ENCODE results near the gene CHN1.

The CHN1 gene

DNA sequence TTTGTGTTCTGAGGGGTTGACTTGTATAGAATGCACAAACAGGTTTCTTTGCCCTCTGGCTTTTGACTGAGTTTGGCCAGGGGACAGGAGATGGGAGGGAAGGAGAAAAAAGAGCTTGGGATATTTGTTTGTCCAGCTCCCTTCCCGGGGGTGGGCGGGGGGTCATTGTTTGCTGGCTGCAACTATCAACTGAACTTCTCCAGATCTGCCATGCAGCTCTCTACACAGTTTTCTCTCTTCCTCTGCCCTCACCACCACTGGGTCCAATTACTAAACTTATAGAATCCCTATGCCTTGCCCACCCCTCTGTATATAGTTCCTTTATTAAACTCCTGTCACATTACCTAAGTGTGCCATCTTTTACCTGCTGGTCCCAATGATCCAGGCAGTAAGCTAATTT lies 32.8 kb upstream of the CHN1 start:
- TF ChIP-seq, protein P1, sequence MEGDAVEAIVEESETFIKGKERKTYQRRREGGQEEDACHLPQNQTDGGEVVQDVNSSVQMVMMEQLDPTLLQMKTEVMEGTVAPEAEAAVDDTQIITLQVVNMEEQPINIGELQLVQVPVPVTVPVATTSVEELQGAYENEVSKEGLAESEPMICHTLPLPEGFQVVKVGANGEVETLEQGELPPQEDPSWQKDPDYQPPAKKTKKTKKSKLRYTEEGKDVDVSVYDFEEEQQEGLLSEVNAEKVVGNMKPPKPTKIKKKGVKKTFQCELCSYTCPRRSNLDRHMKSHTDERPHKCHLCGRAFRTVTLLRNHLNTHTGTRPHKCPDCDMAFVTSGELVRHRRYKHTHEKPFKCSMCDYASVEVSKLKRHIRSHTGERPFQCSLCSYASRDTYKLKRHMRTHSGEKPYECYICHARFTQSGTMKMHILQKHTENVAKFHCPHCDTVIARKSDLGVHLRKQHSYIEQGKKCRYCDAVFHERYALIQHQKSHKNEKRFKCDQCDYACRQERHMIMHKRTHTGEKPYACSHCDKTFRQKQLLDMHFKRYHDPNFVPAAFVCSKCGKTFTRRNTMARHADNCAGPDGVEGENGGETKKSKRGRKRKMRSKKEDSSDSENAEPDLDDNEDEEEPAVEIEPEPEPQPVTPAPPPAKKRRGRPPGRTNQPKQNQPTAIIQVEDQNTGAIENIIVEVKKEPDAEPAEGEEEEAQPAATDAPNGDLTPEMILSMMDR (IDR thresholded peaks at IDR 0.05; ENCODE audit: low read depth, low read length), result no peak
- H3K4me3 ChIP-seq (ENCODE audit: low read depth, low read length), result no peak overlapping the region
- no peak for DNase-seq (ENCODE audit: low read depth, low spot score)
- in situ Hi-C loops (cut with HindIII; ENCODE audit: low sequenced_read_pairs), result no loop called here

DNA sequence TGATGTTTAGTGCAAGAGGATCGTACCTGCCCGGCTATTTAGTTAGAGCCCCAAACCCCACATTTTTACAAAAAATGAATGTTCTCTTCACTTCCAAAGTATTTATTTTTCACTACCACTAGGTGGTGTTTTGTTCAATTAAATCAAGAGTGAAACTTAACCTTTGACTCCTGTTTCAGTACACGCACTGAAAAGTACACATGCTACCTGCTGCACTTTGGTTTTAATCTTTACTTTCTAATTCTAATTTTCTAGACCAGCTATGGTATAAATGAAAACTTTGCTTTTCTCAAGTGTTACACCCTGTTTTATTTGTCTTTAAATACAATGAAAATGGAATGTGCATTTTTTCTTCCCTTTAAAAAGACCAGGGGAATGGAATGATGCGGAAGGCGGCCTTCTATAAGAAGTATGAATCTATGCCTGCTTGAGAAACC lies 31.4 kb upstream of the CHN1 start:
- no peak overlapping the region for H3K4me3 ChIP-seq (ENCODE audit: low read depth, low read length)
- DNase-seq (ENCODE audit: low read depth, low spot score), result peak; percentile 35
- TF ChIP-seq, protein P1 (IDR thresholded peaks at IDR 0.05; ENCODE audit: low read depth, low read length), result peak; percentile 37
- in situ Hi-C loops (cut with HindIII; ENCODE audit: low sequenced_read_pairs), result no loop called here

DNA sequence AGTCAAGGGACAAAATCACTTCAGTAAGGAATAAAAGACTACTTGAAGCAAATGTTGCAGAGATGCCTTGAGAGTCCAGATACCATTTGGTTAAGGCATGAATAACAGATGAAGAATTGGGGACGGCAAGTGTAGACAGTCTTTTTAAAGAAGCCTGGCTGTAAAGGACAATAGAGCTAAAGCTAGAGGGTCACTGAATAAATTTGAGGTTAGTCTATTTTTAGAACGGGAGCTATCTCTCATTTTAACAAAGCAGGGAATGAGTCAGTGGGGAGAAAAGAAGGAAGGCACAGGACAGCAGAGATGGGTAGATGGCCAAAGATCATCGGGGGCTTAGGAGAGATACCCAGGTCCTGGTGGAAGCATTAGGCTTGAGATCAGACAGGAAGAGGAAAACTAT lies 30.6 kb upstream of the CHN1 start:
- no peak for DNase-seq (ENCODE audit: low read depth, low spot score)
- in situ Hi-C loops (cut with HindIII; ENCODE audit: low sequenced_read_pairs), result no loop called here
- H3K4me3 ChIP-seq (ENCODE audit: low read depth, low read length), result no peak overlapping the region
- TF ChIP-seq, protein P1 (IDR thresholded peaks at IDR 0.05; ENCODE audit: low read depth, low read length), result no peak

DNA sequence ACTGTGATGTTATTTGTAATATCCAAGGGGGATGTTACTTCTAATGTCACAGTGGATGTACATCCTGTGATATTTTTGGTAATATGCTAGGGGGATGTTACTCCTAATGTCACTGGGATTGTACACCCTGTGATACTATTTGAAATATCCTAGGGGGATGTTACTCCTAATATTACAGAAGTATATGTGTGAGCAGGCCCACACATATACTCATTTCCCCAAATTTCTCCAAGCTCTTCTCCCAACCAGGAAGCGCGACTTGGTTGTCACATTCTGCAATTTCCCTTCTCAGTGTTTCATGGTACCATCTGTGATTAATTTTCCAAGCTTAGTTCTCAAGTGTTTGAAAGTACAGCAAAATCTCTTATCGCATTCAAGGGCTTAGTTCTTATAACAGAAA lies 29.5 kb upstream of the CHN1 start:
- no peak for DNase-seq (ENCODE audit: low read depth, low spot score)
- in situ Hi-C loops (cut with HindIII; ENCODE audit: low sequenced_read_pairs), result no loop called here
- H3K4me3 ChIP-seq (ENCODE audit: low read depth, low read length), result no peak overlapping the region
- TF ChIP-seq, protein P1 (IDR thresholded peaks at IDR 0.05; ENCODE audit: low read depth, low read length), result no peak

DNA sequence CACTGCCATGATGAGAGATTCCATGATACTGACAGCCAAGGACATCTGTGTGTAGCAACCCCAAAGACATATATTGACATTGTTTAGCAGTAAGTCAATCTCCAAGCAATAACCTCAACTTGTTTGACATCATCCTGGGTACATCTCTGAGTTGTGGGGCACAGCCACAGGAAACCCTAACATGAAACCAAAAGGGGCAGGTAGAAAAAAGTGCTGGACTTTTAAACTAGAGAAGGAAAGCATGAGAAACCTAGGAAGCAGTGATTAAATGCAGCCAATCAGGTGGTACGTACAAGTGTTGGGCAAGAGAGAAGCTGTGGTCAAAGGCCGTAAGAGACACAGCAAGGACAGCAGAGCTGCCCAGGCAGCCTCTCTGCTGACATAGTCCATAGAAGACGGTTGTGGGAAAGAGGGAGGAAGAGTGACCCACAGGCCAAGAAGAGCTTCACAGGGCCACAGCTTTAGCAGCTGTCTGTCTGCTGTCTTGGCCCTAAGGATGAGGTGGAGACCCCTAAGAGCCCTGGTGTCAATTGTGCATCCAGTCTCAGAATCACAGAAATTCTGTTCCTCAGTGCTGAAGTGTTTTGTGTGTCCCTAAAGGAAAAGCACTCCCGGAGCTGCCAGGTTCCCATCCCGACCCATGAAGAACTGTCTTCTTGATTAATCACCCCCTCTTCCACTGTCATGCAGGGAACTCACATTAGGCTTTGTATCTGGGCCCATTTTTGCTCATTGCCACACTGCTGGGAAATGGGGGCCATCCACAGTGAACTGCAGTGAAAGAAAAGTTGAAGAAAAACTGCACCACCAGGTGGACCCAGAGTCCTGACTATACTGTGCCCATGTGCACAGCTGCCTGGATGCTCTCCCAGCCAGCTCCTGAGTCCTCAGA lies 25.4 kb upstream of the CHN1 start:
- TF ChIP-seq, protein P1 (IDR thresholded peaks at IDR 0.05; ENCODE audit: low read depth, low read length), result peak; percentile 53
- peak; percentile 62 for DNase-seq (ENCODE audit: low read depth, low spot score)
- in situ Hi-C loops (cut with HindIII; ENCODE audit: low sequenced_read_pairs), result no loop called here
- no peak overlapping the region for H3K4me3 ChIP-seq (ENCODE audit: low read depth, low read length)

DNA sequence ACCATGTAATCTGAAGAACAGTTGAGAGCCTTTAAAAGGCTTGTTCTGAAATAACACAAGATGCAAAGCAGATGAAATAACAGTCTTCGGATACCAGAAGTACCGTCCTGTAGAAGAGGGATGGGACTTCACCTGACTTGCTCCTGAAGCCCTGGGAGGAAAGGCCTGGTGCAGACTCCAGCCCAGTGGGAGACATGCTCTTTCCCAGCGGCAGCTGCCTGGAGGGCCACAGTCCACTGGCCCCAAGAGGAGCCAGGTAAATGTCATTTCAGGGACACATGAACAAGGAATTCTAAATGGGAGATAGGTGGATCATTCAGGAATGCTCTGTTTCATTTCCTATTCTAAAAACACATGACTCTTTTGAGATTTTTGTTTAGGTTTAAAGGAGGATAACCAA lies 22.6 kb upstream of the CHN1 start:
- no peak overlapping the region for H3K4me3 ChIP-seq (ENCODE audit: low read depth, low read length)
- TF ChIP-seq, protein P1 (IDR thresholded peaks at IDR 0.05; ENCODE audit: low read depth, low read length), result no peak
- in situ Hi-C loops (cut with HindIII; ENCODE audit: low sequenced_read_pairs), result no loop called here
- DNase-seq (ENCODE audit: low read depth, low spot score), result no peak
